ENCODE data around the gene GART.

DNA sequence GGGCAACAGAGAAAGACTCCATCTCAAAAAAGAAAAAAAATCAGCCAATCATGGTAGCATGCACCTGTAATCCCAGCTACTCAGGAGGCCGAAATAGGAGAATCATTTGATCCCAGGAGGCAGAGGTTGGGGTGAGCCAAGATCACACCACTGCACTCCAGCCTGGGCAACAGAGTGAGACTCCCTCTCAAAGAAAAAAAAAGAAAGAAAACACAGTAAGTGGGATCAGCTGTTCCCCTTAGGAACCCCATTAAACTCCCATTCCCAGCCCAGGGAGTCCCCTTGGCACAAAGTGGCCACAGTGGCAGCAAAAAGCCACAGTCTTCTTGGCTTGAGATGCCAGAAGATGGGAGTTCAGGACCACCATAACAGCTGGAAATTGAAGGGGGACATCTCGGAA lies 71.2 kb downstream of the GART start:
- TF ChIP-seq, protein P1, sequence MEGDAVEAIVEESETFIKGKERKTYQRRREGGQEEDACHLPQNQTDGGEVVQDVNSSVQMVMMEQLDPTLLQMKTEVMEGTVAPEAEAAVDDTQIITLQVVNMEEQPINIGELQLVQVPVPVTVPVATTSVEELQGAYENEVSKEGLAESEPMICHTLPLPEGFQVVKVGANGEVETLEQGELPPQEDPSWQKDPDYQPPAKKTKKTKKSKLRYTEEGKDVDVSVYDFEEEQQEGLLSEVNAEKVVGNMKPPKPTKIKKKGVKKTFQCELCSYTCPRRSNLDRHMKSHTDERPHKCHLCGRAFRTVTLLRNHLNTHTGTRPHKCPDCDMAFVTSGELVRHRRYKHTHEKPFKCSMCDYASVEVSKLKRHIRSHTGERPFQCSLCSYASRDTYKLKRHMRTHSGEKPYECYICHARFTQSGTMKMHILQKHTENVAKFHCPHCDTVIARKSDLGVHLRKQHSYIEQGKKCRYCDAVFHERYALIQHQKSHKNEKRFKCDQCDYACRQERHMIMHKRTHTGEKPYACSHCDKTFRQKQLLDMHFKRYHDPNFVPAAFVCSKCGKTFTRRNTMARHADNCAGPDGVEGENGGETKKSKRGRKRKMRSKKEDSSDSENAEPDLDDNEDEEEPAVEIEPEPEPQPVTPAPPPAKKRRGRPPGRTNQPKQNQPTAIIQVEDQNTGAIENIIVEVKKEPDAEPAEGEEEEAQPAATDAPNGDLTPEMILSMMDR (IDR thresholded peaks at IDR 0.05): no peak
- no peak for TF ChIP-seq POLR2A (IDR thresholded peaks at IDR 0.05)
